NT2/D1 (cell line): ENCODE measurements around the gene PHACTR4.
A peak's percentile ranks its signal among the peaks of the same experiment; 100 is the strongest.
"Not testable (repeated sequence)": the region's sequence is repeated elsewhere in the genome, so short reads cannot be mapped to it uniquely, and the experiment has no call there.

Source experiments
- DNase-seq: peaks from one replicate; pipeline ENCODE4 v3.0.0-alpha.2; 2011; ENCODE audit warnings: low read depth, low spot score
- H3K27me3 ChIP-seq: 2 replicates; pipeline ENCODE4 v1.6.0; 2011; ENCODE audit warnings: mild to moderate bottlenecking; ENCODE audit not compliant: insufficient read length, insufficient read depth
- H3K36me3 ChIP-seq: 2 replicates; pipeline ENCODE4 v1.6.1; 2011; ENCODE audit warnings: mild to moderate bottlenecking, low read length, mixed read lengths; ENCODE audit not compliant: insufficient read depth, insufficient read length
- H3K4me1 ChIP-seq: 2 replicates; pipeline ENCODE4 v1.5.1; 2011; ENCODE audit not compliant: insufficient read depth, insufficient read length
- H3K4me3 ChIP-seq: 2 replicates; pipeline ENCODE4 v1.5.1; 2011; ENCODE audit warnings: low read depth; ENCODE audit not compliant: insufficient read length
- H3K9ac ChIP-seq: 2 replicates; pipeline ENCODE4 v1.6.0; 2011; ENCODE audit warnings: low read depth; ENCODE audit not compliant: insufficient read length
- H3K9me3 ChIP-seq: 2 replicates; pipeline ENCODE4 v1.5.1; 2011; ENCODE audit warnings: mild to moderate bottlenecking, low read length; ENCODE audit not compliant: insufficient read depth
- SUZ12 ChIP-seq: IDR thresholded peaks from 2 replicates; pipeline ENCODE4 v1.6.1; 2011; ENCODE audit not compliant: insufficient read length, insufficient read depth; ENCODE audit errors: extremely low read depth
- YY1 ChIP-seq: IDR thresholded peaks from 2 replicates; pipeline ENCODE4 v1.6.1; 2011; ENCODE audit not compliant: insufficient read length, insufficient read depth
- ZNF274 ChIP-seq: IDR thresholded peaks from 2 replicates; pipeline ENCODE4 v1.6.1; 2011; ENCODE audit warnings: mild to moderate bottlenecking, low read depth, low read length

PHACTR4 gene

GRCh38 chr1:28537457-28538199 lies 168.1 kb downstream of the PHACTR4 start:
- Histone ChIP-seq H3K27me3 (no peaks in the 10 kb centered on the region), H3K4me3 (no peak overlapping the region), H3K36me3 (peaks cover 57% of the 10 kb centered on the region), H3K9ac (no peak overlapping the region), H3K4me1 (no peaks in the 10 kb centered on the region), H3K9me3 (no peaks in the 10 kb centered on the region)
- TF ChIP-seq ZNF274 (no peak), YY1 (no peak), SUZ12 (no peak)
- DNase-seq = no peak

GRCh38 chr1:28538286-28538685 lies 168.7 kb downstream of the PHACTR4 start:
- H3K4me1 ChIP-seq = no peaks in the 10 kb centered on the region
- no peak overlapping the region for H3K9ac ChIP-seq
- no peak overlapping the region for H3K4me3 ChIP-seq
- TF ChIP-seq SUZ12 (no peak), ZNF274 (no peak), YY1 (no peak)
- no peaks in the 10 kb centered on the region for H3K27me3 ChIP-seq
- H3K9me3 ChIP-seq = no peaks in the 10 kb centered on the region
- H3K36me3 ChIP-seq = peaks cover 56% of the 10 kb centered on the region
- DNase-seq = no peak

GRCh38 chr1:28540651-28541050 lies 171.1 kb downstream of the PHACTR4 start:
- DNase-seq = peak; percentile 43
- H3K9me3 ChIP-seq = no peaks in the 10 kb centered on the region
- TF ChIP-seq YY1 = no peak
- no peak for TF ChIP-seq SUZ12
- TF ChIP-seq ZNF274 = no peak
- no peaks in the 10 kb centered on the region for H3K27me3 ChIP-seq
- peaks cover 42% of the 10 kb centered on the region for H3K36me3 ChIP-seq
- H3K9ac ChIP-seq = no peak overlapping the region
- no peak overlapping the region for H3K4me3 ChIP-seq
- H3K4me1 ChIP-seq = no peaks in the 10 kb centered on the region

- not testable (repeated sequence) for H3K9ac ChIP-seq, H3K9me3 ChIP-seq, DNase-seq, H3K27me3 ChIP-seq, H3K4me3 ChIP-seq, H3K4me1 ChIP-seq
- H3K36me3 ChIP-seq = peaks cover 33% of the 10 kb centered on the region
Measured at GRCh38 chr1:28541414-28542015, 172.0 kb downstream of the PHACTR4 start.

- DNase-seq = no peak
- H3K4me3 ChIP-seq = no peak overlapping the region
- no peak overlapping the region for H3K9ac ChIP-seq
- H3K27me3 ChIP-seq = no peaks in the 10 kb centered on the region
- TF ChIP-seq ZNF274 (no peak), YY1 (no peak), SUZ12 (no peak)
- H3K4me1 ChIP-seq = no peaks in the 10 kb centered on the region
- H3K9me3 ChIP-seq = no peaks in the 10 kb centered on the region
- H3K36me3 ChIP-seq = peaks cover 6% of the 10 kb centered on the region
Measured at GRCh38 chr1:28545246-28545628, 175.7 kb downstream of the PHACTR4 start.

- Histone ChIP-seq H3K9me3 (no peaks in the 10 kb centered on the region), H3K4me1 (no peaks in the 10 kb centered on the region), H3K4me3 (no peak overlapping the region), H3K36me3 (no peaks in the 10 kb centered on the region), H3K9ac (no peak overlapping the region), H3K27me3 (no peaks in the 10 kb centered on the region)
- no peak for DNase-seq
- TF ChIP-seq ZNF274 (no peak), SUZ12 (no peak), YY1 (no peak)
Measured at GRCh38 chr1:28548318-28548717, 178.8 kb downstream of the PHACTR4 start.
